K562 (cell line): ENCODE measurements around the gene SIAE. TPM values are rescaled to one million over a fixed set of nuclear protein-coding genes. Genes with fewer than 3 reads are reported as not detected.
A peak's percentile ranks its signal among the peaks of the same experiment; 100 is the strongest.
"Not testable (repeated sequence)": the region's sequence is repeated elsewhere in the genome, so short reads cannot be mapped to it uniquely, and the experiment has no call there.

Source experiments
- ATAC-seq: fragments of 200-7000 bp; cut with Tn5 transposase; 3 replicates; pipeline ENCODE4 v1.9.1; 2020; ENCODE audit warnings: moderate library complexity
- BruUV-seq: library from RNA; stranded (reverse); fragments of 400-500 nt; replicated peaks from 2 replicates; lab custom pipeline; 2021; lab: Mats Ljungman, UMichigan
- CTCF ChIA-PET: fragments of 300-600 bp; formaldehyde crosslinking; extraction: SDS; loops from one replicate; lab custom pipeline; 2021; ENCODE audit warnings: low intra/inter-chr PET ratio; lab: Yijun Ruan, JAX
- POLR2A ChIA-PET: fragments of 300-600, 350-650 bp; sonication (Branson Sonifier 250); formaldehyde crosslinking; extraction: SDS; loops from one replicate; lab custom pipeline; 2021; ENCODE audit warnings: antibody characterized with exemption, inconsistent platforms; lab: Yijun Ruan, JAX
- DNase-seq, 4 experiments: peaks; one replicate each; pipeline versions ENCODE4 v3.0.0 to v3.0.0-alpha.2; 2011 to 2018; ENCODE audit warnings: low spot score in 3 of 4, mixed read lengths in 3 of 4; ENCODE audit errors: extremely low read depth in 1 of 4
- FAIRE-seq: peaks from 2 replicates; lab custom pipeline; 2011; peaks lifted over from hg19 to GRCh38; lab: Jason Lieb, UNC
- H2AFZ ChIP-seq: 2 replicates; pipeline ENCODE4 v1.6.0; 2011; ENCODE audit warnings: low read depth, low read length, control low read depth, inconsistent platforms
- H3K27ac ChIP-seq: fragments of 200-600 bp; 3 replicates; pipeline ENCODE4 v1.8.0; 2011; ENCODE audit warnings: low read depth, mild to moderate bottlenecking, control low read depth, inconsistent platforms, low read length, moderate library complexity, mixed read lengths; ENCODE audit errors: extremely low read depth
- H3K27me3 ChIP-seq, 2 experiments: fragments of 300-600 bp in 1 of 2; 2 replicates in 1 of 2; 3 replicates in 1 of 2; pipeline versions ENCODE4 v1.6.0 to v1.8.0; 2011; ENCODE audit warnings: inconsistent platforms in 2 of 2, low read length in 2 of 2, mild to moderate bottlenecking in 1 of 2, mixed read lengths in 1 of 2, moderate library complexity in 1 of 2; ENCODE audit not compliant: control insufficient read depth in 2 of 2, insufficient read depth in 2 of 2
- H3K36me3 ChIP-seq: fragments of 300-600 bp; 3 replicates; pipeline ENCODE4 v1.8.0; 2011; ENCODE audit warnings: mild to moderate bottlenecking, low read length, inconsistent platforms; ENCODE audit not compliant: control insufficient read depth, insufficient read depth
- H3K4me1 ChIP-seq, 2 experiments: fragments of 200-600 bp in 1 of 2; replicated peaks in 1 of 2; 2 replicates in 1 of 2; 3 replicates in 1 of 2; pipeline versions ENCODE4 v1.5.1 to v1.8.0; 2011; ENCODE audit warnings: inconsistent platforms in 2 of 2, low read length in 2 of 2, mild to moderate bottlenecking in 1 of 2, mixed read lengths in 1 of 2, moderate library complexity in 1 of 2; ENCODE audit not compliant: control insufficient read depth in 2 of 2, insufficient read depth in 2 of 2
- H3K4me2 ChIP-seq: 2 replicates; pipeline ENCODE4 v1.6.1; 2011; ENCODE audit warnings: low read length, control low read depth, inconsistent platforms, mixed read lengths; ENCODE audit not compliant: insufficient read depth
- H3K4me3 ChIP-seq: fragments of 200-600 bp; sonication (generic), shearing (Covaris generic); 2 replicates; pipeline ENCODE4 v1.5.1; 2016; ENCODE audit warnings: control low read depth, inconsistent platforms
- H3K79me2 ChIP-seq: fragments of 200-600 bp; 3 replicates; pipeline ENCODE4 v1.8.0; 2011; ENCODE audit warnings: low read length, inconsistent platforms; ENCODE audit not compliant: control insufficient read depth, insufficient read depth
- H3K9ac ChIP-seq, 2 experiments: 2 replicates each; pipeline versions ENCODE4 v1.6.0 to v1.6.1; 2011; ENCODE audit warnings: low read depth in 2 of 2, low read length in 2 of 2, control low read depth in 1 of 2, inconsistent platforms in 1 of 2, mild to moderate bottlenecking in 1 of 2, mixed read lengths in 1 of 2; ENCODE audit not compliant: insufficient read depth in 1 of 2
- H3K9me1 ChIP-seq: one replicate; pipeline ENCODE4 v1.6.0; 2011; ENCODE audit warnings: inconsistent platforms, mild to moderate bottlenecking, low read length, moderate library complexity; ENCODE audit not compliant: control insufficient read depth, insufficient read depth
- H3K9me3 ChIP-seq: replicated peaks from 2 replicates; pipeline ENCODE4 v1.5.1; 2011; ENCODE audit warnings: low read depth, low read length, inconsistent platforms; ENCODE audit not compliant: control insufficient read depth, insufficient read depth
- H4K20me1 ChIP-seq: replicated peaks from 2 replicates; pipeline ENCODE4 v1.6.1; 2011; ENCODE audit warnings: low read length, inconsistent platforms, mixed read lengths; ENCODE audit not compliant: control insufficient read depth, insufficient read depth
- ATF7 ChIP-seq: fragments of 450-650 bp; IDR thresholded peaks from 2 replicates; pipeline ENCODE4 v1.7.1; 2014; ENCODE audit warnings: mild to moderate bottlenecking, moderate library complexity
- ETV1 ChIP-seq: fragments of 450-650 bp; conservative IDR thresholded peaks from 2 replicates; pipeline ENCODE4 v1.6.1; 2016; ENCODE audit warnings: missing genetic modification characterization, control low read depth, low read depth, missing compliant biosample characterization
- POU5F1 ChIP-seq: fragments of 150-350 bp; IDR thresholded peaks from 2 replicates; pipeline ENCODE4 v1.6.1; 2014; ENCODE audit warnings: borderline replicate concordance, low read length, low read depth, mild to moderate bottlenecking; ENCODE audit not compliant: partially characterized antibody
- SAFB ChIP-seq: fragments of 200-400 bp; formaldehyde crosslinking; IDR thresholded peaks from 2 replicates; pipeline ENCODE4 v1.6.1; 2017; ENCODE audit warnings: low read depth, low read length, borderline replicate concordance
- SAFB2 ChIP-seq: fragments of 200-400 bp; formaldehyde crosslinking; IDR thresholded peaks from 2 replicates; pipeline ENCODE4 v1.6.1; 2018; ENCODE audit warnings: borderline replicate concordance, low read length, low read depth, moderate library complexity; ENCODE audit not compliant: severe bottlenecking
- SMC3 ChIP-seq: conservative IDR thresholded peaks from 2 replicates; pipeline ENCODE4 v1.6.1; 2011; ENCODE audit warnings: low read depth, low read length, improper control_type of control experiment; ENCODE audit not compliant: insufficient read depth
- SNAPC5 ChIP-seq: fragments of 250-450 bp; sonication (Bioruptor Pico); IDR thresholded peaks from 2 replicates; pipeline ENCODE4 v1.8.0; 2021; ENCODE audit warnings: moderate library complexity, mild to moderate bottlenecking, inconsistent platforms
- ZKSCAN8 ChIP-seq: fragments of 200-800 bp; sonication (Bioruptor generic); IDR thresholded peaks from 2 replicates; pipeline ENCODE4 v1.6.1; 2016; ENCODE audit warnings: missing genetic modification characterization, missing compliant biosample characterization
- WGBS: fragments of 100-300 bp; shearing (Covaris generic); methylation state at CpG from one replicate; pipeline ENCODE4 v1.1.6; 2016; ENCODE audit warnings: low coverage, mixed read lengths; ENCODE audit not compliant: insufficient coverage; ENCODE audit errors: missing lambda C conversion rate; 5-methylcytosine and 5-hydroxymethylcytosine counted together
- in situ Hi-C: fragments of 300-500 bp; cut with MboI; formaldehyde crosslinking; loops from 4 replicates; pipeline ENCODE4 v1.15.0; 2018; ENCODE audit warnings: inconsistent platforms, mixed read lengths
- intact Hi-C: fragments of 100-400 bp; cut with micrococcal nuclease; formaldehyde crosslinking; loops from 2 replicates; pipeline ENCODE4 v1.14.2; 2022
- polyA plus RNA-seq, 8 experiments: library from polyadenylated mRNA; depleted of rRNA in 4 of 8; stranded (reverse) in 5 of 8; unstranded in 3 of 8; fragments of >200 nt; fragmentation: Nextera tagmentation in 2 of 8; fragmentation: Illumina TruSeq in 1 of 8; extraction: Ambion mirVana in 2 of 8; extraction: Trizol in 1 of 8; gene quantifications; 2 replicates each; pipeline versions ENCODE4 v1.2.1 to v1.2.3, GENCODE V29; 2011 to 2014; ENCODE audit warnings: inconsistent platforms in 1 of 8, missing spikeins in 1 of 8
- total RNA-seq, 7 experiments: library from RNA; depleted of rRNA in 6 of 7; stranded (reverse); fragments of >200 nt in 6 of 7; fragmentation: Illumina TruSeq in 2 of 7; extraction: Trizol in 2 of 7; gene quantifications; 2 replicates each; pipeline versions ENCODE4 v1.2.1 to v1.2.3, GENCODE V29; 2011 to 2021; ENCODE audit warnings: low replicate concordance in 1 of 7

The SIAE gene
- total and polyA plus RNA-seq, 9 of the 15 experiments (the other 6 are each of a cell fraction or from before 2014, with no cell fraction given), result 0.89 to 9.6 (median 3.7) TPM

GRCh38 chr11:124605719-124606118 lies 67.8 kb downstream of the SIAE start:
- no peaks in the 10 kb centered on the region for H3K36me3 ChIP-seq
- TF ChIP-seq SMC3 (no peak), ATF7 (0 out of 2 replicates have a peak, but pooled peaks have one; percentile 23), SNAPC5 (CRISPR knock-in tag) (no peak), SAFB (no peak), ETV1 (tag) (peak; percentile 32; the same call in 1 of the 2 replicates), ZKSCAN8 (CRISPR knock-in tag) (peak; percentile 75; the same call in 1 of the 2 replicates), SAFB2 (no peak), POU5F1 (no peak)
- DNase-seq (no peak), ATAC-seq (no peak), FAIRE-seq (no peak)
- in situ Hi-C loops (no loop called here), intact Hi-C loops (no loop called here)
- ChIA-PET POLR2A (interaction anchor here (0.5 kb wide), 1 partner anchor 17 kb away, joined by 3 read pairs; the partner anchor contains the start of gene TBRG1), CTCF (no interaction called here)
- no peaks in the 10 kb centered on the region for H3K27me3 ChIP-seq
- H3K9me3 ChIP-seq, result no peaks in the 10 kb centered on the region
- no peak overlapping the region for H3K27ac ChIP-seq
- H4K20me1 ChIP-seq, result no peaks in the 10 kb centered on the region
- H3K9me1 ChIP-seq, result no peaks in the 10 kb centered on the region
- H3K4me3 ChIP-seq, result no peak overlapping the region
- no peaks in the 10 kb centered on the region; a peak in 2 of 5 replicates for H3K4me1 ChIP-seq
- no peak overlapping the region for H3K9ac ChIP-seq
- H3K79me2 ChIP-seq, result no peaks in the 10 kb centered on the region
- no peak overlapping the region for H2AFZ ChIP-seq
- no TSS peak for BruUV-seq
- WGBS, result 55% methylated on average over 3 of the region's 3 CpGs
- H3K4me2 ChIP-seq, result no peak overlapping the region

- in situ Hi-C loops, H3K9me3 ChIP-seq, H3K4me1 ChIP-seq, H4K20me1 ChIP-seq, H3K4me2 ChIP-seq, H3K9ac ChIP-seq, DNase-seq, H3K36me3 ChIP-seq, FAIRE-seq, intact Hi-C loops, H3K79me2 ChIP-seq, H3K27me3 ChIP-seq, POLR2A ChIA-PET, H3K27ac ChIP-seq, BruUV-seq, ATAC-seq, CTCF ChIA-PET, H3K4me3 ChIP-seq, H2AFZ ChIP-seq, H3K9me1 ChIP-seq: not testable (repeated sequence)
- WGBS, result 7% methylated on average over 3 of the region's 3 CpGs
Measured at GRCh38 chr11:124602723-124603122, 70.8 kb downstream of the SIAE start.
